ENCODE results near the gene SPIN3. TPM values are rescaled to one million over a fixed set of nuclear protein-coding genes. Genes with fewer than 3 reads are reported as not detected.

SPIN3 gene
- total and polyA plus RNA-seq, 2 donors (not counting 3 experiments of a cell fraction or from before 2014, with no cell fraction given), result 3.0 to 6.3 TPM

- no peak overlapping the region for H2AFZ ChIP-seq (ENCODE audit: low read depth, low read length)
- H3K9me1 ChIP-seq (replicated peaks; ENCODE audit: control insufficient read depth, extremely low read depth, insufficient read depth, low read length), result no peaks in the 10 kb centered on the region
- no TSS peak for BruUV-seq (replicated peaks)
- no peaks in the 10 kb centered on the region for H3K36me3 ChIP-seq (ENCODE audit: control insufficient read depth in 2 of 2, extremely low read depth in 1 of 2, insufficient read depth in 2 of 2, low read length in 2 of 2)
- peak; percentile 9 for DNase-seq (ENCODE audit: low read depth, low spot score)
- H3K27me3 ChIP-seq (ENCODE audit: control insufficient read depth in 2 of 2, insufficient read depth in 2 of 2, low read length in 2 of 2), result no peaks in the 10 kb centered on the region
- no peak overlapping the region for H3K4me3 ChIP-seq (replicated peaks in 1 of 3; ENCODE audit: insufficient read depth in 1 of 3, low read depth in 1 of 3, low read length in 3 of 3)
- ChIA-PET POLR2A (no interaction called here), CTCF (interaction anchor here (0.7 to 1.9 kb wide), 2 partner anchors 173 to 211 kb away, joined by 5 to 9 read pairs; no protein-coding TSS in a partner anchor)
- dilution Hi-C loops (cut with MboI; ENCODE audit: extremely low pct_ligation_motif_present, low sequenced_read_pairs), result no loop called here
- TF ChIP-seq JUN (IDR thresholded peaks at IDR 0.05; ENCODE audit: borderline replicate concordance, insufficient read depth, insufficient read length, low read depth), result no peak
- TF ChIP-seq FOS (IDR thresholded peaks at IDR 0.05; ENCODE audit: borderline replicate concordance, insufficient read depth, low read length), result no peak
- TF ChIP-seq MAX (IDR thresholded peaks at IDR 0.05; ENCODE audit: insufficient read depth, insufficient read length), result no peak
- no peak for TF ChIP-seq POLR2A (IDR thresholded peaks at IDR 0.05; ENCODE audit: low read depth, low read length)
- TF ChIP-seq GATA2 (IDR thresholded peaks at IDR 0.05; ENCODE audit: insufficient read depth, insufficient read length, low read depth, low read length), result no peak
- TF ChIP-seq MYC (IDR thresholded peaks at IDR 0.05; ENCODE audit: low read depth, low read length), result no peak
- no peak for TF ChIP-seq POLR2AphosphoS5 (IDR thresholded peaks at IDR 0.05; ENCODE audit: insufficient read depth, low read depth, low read length)
- peak in 1 of 2 donors; percentile 9 for TF ChIP-seq CTCF (IDR thresholded peaks at IDR 0.05; ENCODE audit: extremely low read depth in 1 of 2, insufficient read depth in 1 of 2, low read depth in 1 of 2, low read length in 2 of 2)
- no peaks in the 10 kb centered on the region for H3K9me3 ChIP-seq (replicated peaks; ENCODE audit: control insufficient read depth, insufficient read depth, low read length)
- H3K4me1 ChIP-seq (ENCODE audit: control insufficient read depth, extremely low read depth, insufficient read depth, low read length), result no peaks in the 10 kb centered on the region
- H3K79me2 ChIP-seq (ENCODE audit: control insufficient read depth, insufficient read depth, low read length), result no peaks in the 10 kb centered on the region
- no peak for FAIRE-seq
- H3K27ac ChIP-seq (ENCODE audit: insufficient read depth, low read depth, low read length), result no peak overlapping the region
- H3K9ac ChIP-seq (replicated peaks; ENCODE audit: extremely low read depth, insufficient read depth, low read length), result no peak overlapping the region
- H3K4me2 ChIP-seq (ENCODE audit: insufficient read depth, low read length), result no peak overlapping the region
- intact Hi-C loops (cut with micrococcal nuclease), result loop anchor here (5.0 kb wide), 1 partner anchor 693 kb away; no protein-coding TSS in a partner anchor
- no peaks in the 10 kb centered on the region for H4K20me1 ChIP-seq (replicated peaks; ENCODE audit: control insufficient read depth, extremely low read depth, insufficient read depth, low read length)
These were observed 19.7 kb downstream of the SPIN3 start for GRCh38 chrX:56975611-56976010.

Measured in endothelial cell of umbilical vein (primary cell).